GM19099 (cell line): Measurements from ENCODE around the gene ITPRID2.

Experiments used
- POLR2A ChIP-seq: IDR thresholded peaks from 3 replicates; pipeline ENCODE4 v1.6.1; 2011; ENCODE audit warnings: low read depth; ENCODE audit not compliant: insufficient read length; ENCODE audit errors: extremely low read depth

ITPRID2 gene

GRCh38 chr2:181891258-181891965 is at the start of gene ITPRID2:
Gene ITPRID2, plus strand, starts transcription at chr2:181891730. Its CDS starts 337 bp downstream, at chr2:181892067.
- peak; percentile 55 for TF ChIP-seq POLR2A

DNA sequence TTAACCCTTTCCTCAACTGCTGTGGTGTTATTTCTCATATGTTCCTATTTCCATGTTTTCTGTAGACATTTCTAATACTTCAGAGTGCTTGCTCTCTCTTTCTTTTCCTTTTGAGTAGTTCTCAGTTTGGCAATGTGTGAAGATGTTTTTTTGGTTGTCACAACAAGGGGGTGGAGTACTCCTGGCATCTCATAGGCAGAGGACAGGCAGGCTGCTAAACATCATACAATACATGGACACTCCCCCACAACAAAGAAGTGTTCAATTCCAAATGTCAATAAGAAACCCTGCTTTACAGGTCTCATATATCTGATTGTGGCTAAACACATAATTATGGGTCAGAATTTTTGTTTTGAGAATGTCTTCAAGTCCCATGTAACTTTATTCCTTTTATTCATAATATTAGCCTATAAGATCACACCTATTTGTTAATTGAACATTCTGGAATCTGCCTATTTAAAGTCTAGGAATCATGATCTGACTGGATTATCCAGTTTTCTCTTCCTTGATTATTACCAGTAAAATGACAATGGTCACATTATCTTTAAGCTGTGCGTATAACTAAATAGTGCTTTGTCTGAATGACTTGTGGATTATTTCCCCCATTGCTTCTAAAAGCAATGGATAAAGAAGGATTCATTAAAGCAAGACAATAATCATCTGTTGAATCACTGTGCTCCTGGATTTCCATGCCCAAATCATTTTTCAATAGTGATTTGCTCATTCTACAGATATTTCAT is 46.8 kb upstream of the ITPRID2 start:
- no peak for TF ChIP-seq POLR2A

GRCh38 chr2:181846399-181847197 is 44.9 kb upstream of the ITPRID2 start:
- no peak for TF ChIP-seq POLR2A

DNA sequence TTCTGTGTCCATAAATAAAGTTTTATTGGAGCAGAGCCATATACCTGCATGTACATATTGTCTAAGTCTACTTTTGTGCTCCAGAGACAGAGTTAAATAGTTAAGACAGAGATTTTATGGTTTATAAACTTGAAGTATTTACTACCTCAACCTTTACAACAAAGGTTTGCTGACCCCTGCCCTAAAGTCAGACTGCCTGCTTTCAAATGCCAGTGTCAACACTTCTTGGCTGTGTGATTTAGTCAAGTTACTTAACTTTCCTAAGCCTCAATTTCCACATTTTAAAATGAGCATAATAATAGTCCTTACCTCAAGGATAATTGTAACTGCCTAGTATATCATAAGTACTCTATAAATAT is 44.4 kb upstream of the ITPRID2 start:
- TF ChIP-seq POLR2A: no peak

GRCh38 chr2:181847702-181848101 is 43.8 kb upstream of the ITPRID2 start:
- TF ChIP-seq POLR2A: no peak

- TF ChIP-seq POLR2A: no peak
Measured at GRCh38 chr2:181848261-181848886, 43.2 kb upstream of the ITPRID2 start.

DNA sequence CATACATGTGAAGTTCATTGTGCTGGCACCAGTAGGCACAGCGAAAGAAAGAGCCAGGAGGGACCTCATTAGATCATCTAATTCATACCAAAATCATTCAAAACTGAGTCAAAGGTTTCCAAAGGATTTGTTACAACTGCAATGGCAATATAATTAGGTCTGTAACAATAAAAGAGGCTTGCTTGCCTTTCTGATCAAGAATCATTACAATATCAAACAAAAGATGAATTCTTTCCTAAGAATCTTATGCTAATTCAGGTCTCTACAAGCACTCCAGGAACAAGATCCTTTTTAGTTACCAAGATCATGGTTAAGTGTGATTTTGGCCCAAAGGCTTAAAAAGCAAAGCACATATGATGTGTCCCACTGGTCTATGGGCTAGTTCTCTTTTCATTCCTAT is 41.9 kb upstream of the ITPRID2 start:
- TF ChIP-seq POLR2A: no peak

GRCh38 chr2:181850936-181851560 is 40.5 kb upstream of the ITPRID2 start:
- no peak for TF ChIP-seq POLR2A

GRCh38 chr2:181851726-181852125 is 39.8 kb upstream of the ITPRID2 start:
- TF ChIP-seq POLR2A: no peak

DNA sequence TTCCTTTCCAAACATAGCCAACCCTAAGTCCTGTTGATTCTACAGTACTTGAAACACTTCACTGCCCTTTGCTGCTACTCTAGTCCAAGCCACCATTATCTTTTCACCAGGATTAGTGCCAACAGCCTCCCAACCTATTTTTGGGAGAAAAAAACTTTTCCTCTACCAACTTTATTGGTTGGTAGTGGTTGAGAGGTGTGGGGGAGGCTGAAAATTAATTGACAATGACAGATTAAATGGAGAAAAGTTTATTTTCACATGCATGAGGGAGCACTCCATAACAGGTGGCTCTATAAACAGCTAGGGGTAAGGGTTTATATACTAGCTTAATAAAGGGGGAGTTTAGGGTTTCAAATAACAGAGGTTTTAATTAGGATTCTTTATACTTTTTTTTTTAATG is 37.8 kb upstream of the ITPRID2 start:
- TF ChIP-seq POLR2A: no peak

DNA sequence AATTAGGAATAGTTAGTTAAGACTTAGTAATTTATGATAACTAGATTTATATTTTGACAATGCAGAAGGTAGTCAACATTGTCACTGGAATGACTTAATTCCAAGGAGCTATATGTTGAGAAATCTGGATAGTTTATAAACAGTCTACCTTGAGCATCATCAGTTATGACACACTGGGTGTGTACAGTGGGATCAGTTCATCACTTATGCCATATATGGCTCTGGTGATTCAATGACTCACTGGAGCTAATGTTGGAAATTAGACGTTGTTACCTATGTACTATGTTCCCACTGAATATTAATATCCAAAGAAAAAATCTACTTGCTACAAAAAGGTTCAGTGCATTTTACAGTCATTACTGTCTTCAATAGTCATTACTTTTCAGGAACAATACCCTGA is 34.0 kb upstream of the ITPRID2 start:
- TF ChIP-seq POLR2A: no peak

DNA sequence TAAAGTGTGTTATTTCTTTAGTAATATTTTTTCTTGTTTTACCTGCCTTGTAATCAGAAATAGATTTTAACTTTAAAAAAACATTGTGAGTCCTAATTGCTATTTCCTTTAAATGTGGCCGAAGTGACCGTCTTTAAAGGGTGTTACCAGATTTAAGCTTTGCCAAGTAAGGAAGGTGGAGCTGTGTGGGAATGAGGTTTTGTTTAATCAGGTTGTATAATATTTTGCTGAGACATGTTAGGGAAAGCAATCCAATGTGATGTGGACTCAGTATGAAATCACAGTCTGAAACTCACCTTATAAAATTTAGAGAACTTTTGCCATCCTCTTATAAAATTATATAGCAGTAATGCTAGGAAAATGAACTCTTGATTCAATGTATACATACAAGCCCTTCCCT is 32.9 kb upstream of the ITPRID2 start:
- no peak for TF ChIP-seq POLR2A

DNA sequence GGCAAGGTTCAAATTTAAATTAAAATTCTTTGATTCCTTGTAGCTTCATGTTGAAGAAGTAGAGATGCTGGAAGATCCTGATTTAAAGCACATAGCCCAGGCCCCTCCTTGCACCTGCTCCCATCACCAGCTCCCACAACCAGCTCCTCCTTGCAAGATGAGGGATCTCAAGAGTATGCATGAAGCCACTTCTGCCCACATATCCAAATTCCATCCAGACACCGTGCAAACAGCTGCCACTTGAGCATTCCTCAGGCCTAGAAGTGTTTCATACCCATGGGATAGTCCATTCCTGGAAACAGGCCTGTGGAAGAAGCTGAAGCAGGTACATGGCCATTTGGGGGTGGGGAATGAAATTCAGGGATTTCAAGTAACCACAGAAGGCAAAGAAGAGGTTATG is 32.4 kb upstream of the ITPRID2 start:
- no peak for TF ChIP-seq POLR2A

- no peak for TF ChIP-seq POLR2A
Measured at GRCh38 chr2:181859803-181860202, 31.7 kb upstream of the ITPRID2 start.

GRCh38 chr2:181861379-181861778 is 30.2 kb upstream of the ITPRID2 start:
- no peak for TF ChIP-seq POLR2A
